NB4 (cell line): ENCODE data around the gene COQ7.

Experiments
- CTCF ChIP-seq: IDR thresholded peaks from one replicate; pipeline ENCODE4 v1.5.1; 2012; ENCODE audit warnings: low read depth, low read length
- POLR2A ChIP-seq: IDR thresholded peaks from 2 replicates; pipeline ENCODE4 v1.6.1; 2011; ENCODE audit warnings: mild to moderate bottlenecking; ENCODE audit not compliant: insufficient read length; ENCODE audit errors: extremely low read depth

- TF ChIP-seq CTCF = no peak
- TF ChIP-seq POLR2A = no peak
These were observed 8.1 kb downstream of the COQ7 start for GRCh38 chr16:19075511-19075910.
